ENCODE measurements around the gene CNR1.

The CNR1 gene

GRCh38 chr6:88145298-88145963, 20.7 kb downstream of the CNR1 start:
- no peak for TF ChIP-seq CTCF (IDR thresholded peaks at IDR 0.05; ENCODE audit: low read depth, low read length, missing control alignments)
- DNase-seq (ENCODE audit: extremely low read depth, low read depth): no peak
- H3K4me3 ChIP-seq (replicated peaks; ENCODE audit: low read depth, low read length): no peak overlapping the region

- no peak overlapping the region for H3K4me3 ChIP-seq (replicated peaks; ENCODE audit: low read depth, low read length)
- TF ChIP-seq CTCF (IDR thresholded peaks at IDR 0.05; ENCODE audit: low read depth, low read length, missing control alignments): no peak
- no peak for DNase-seq (ENCODE audit: extremely low read depth, low read depth)
These were observed 21.4 kb downstream of the CNR1 start for GRCh38 chr6:88144637-88145297.

GRCh38 chr6:88143421-88144157, 22.6 kb downstream of the CNR1 start:
- no peak for DNase-seq (ENCODE audit: extremely low read depth, low read depth)
- H3K4me3 ChIP-seq (replicated peaks; ENCODE audit: low read depth, low read length): no peak overlapping the region
- no peak for TF ChIP-seq CTCF (IDR thresholded peaks at IDR 0.05; ENCODE audit: low read depth, low read length, missing control alignments)

- no peak for DNase-seq (ENCODE audit: extremely low read depth, low read depth)
- H3K4me3 ChIP-seq (replicated peaks; ENCODE audit: low read depth, low read length): no peak overlapping the region
- TF ChIP-seq CTCF (IDR thresholded peaks at IDR 0.05; ENCODE audit: low read depth, low read length, missing control alignments): no peak
These were observed 23.9 kb downstream of the CNR1 start for GRCh38 chr6:88142297-88142668.

GRCh38 chr6:88141561-88142296, 24.4 kb downstream of the CNR1 start:
- no peak for TF ChIP-seq CTCF (IDR thresholded peaks at IDR 0.05; ENCODE audit: low read depth, low read length, missing control alignments)
- DNase-seq (ENCODE audit: extremely low read depth, low read depth): no peak
- no peak overlapping the region for H3K4me3 ChIP-seq (replicated peaks; ENCODE audit: low read depth, low read length)

GRCh38 chr6:88137915-88138314, 28.2 kb downstream of the CNR1 start:
- H3K4me3 ChIP-seq (replicated peaks; ENCODE audit: low read depth, low read length): no peak overlapping the region
- TF ChIP-seq CTCF (IDR thresholded peaks at IDR 0.05; ENCODE audit: low read depth, low read length, missing control alignments): no peak
- DNase-seq (ENCODE audit: extremely low read depth, low read depth): no peak
